ENCODE data around the gene CHAF1A. TPM values are rescaled to one million over a fixed set of nuclear protein-coding genes. Genes with fewer than 3 reads are reported as not detected.

CHAF1A gene
- total and polyA plus RNA-seq, 2 of the 8 experiments (the other 6 are each of a cell fraction or from before 2014, with no cell fraction given): 122 to 147 TPM

DNA sequence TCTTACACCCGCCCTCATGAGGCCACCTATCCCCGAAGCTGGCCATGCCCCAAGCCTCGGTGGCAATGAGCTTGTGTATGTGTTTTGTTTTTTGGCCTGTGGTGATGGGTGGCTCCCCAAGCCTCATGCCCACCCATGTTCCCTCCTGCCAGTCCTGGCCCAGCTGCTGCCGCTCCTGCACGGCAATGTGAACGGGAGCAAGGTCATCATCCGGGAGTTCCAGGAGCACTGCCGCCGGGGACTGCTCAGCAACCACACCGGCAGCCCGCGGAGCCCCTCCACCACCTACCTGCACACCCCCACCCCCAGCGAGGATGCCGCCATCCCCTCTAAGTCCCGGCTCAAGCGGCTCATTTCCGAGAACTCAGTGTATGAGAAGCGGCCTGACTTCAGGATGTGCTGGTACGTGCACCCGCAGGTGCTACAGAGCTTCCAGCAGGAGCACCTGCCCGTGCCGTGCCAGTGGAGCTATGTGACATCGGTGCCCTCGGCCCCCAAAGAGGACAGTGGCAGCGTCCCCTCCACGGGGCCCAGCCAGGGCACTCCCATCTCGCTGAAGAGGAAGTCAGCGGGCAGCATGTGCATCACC lies 30.6 kb downstream of the CHAF1A start:
- H3K36me3 ChIP-seq (ENCODE audit: control insufficient read depth in 2 of 4, insufficient read depth in 4 of 4, low read length in 3 of 4): peaks cover 62 to 89% (median 82%) of the 10 kb centered on the region in 4 experiments
- no peak overlapping the region for H4K5ac ChIP-seq (ENCODE audit: insufficient read length, low read depth, low read length)
- FAIRE-seq (no peak), DNase-seq (ENCODE audit: low read depth in 1 of 2, low spot score in 2 of 2) (no peak)
- H3K18ac ChIP-seq (ENCODE audit: extremely low read depth, low read length): no peak overlapping the region
- H3K79me2 ChIP-seq (ENCODE audit: control insufficient read depth in 1 of 2, insufficient read depth in 2 of 2, low read length in 2 of 2): peaks cover 0 to 9% of the 10 kb centered on the region in 2 experiments; a peak in 1 of 4 replicates
- no peaks in the 10 kb centered on the region for H3K23me2 ChIP-seq (ENCODE audit: low read depth, low read length)
- H3K56ac ChIP-seq (replicated peaks; ENCODE audit: insufficient read length, low read depth, low read length): no peak overlapping the region
- no peak overlapping the region for H2BK5ac ChIP-seq (ENCODE audit: low read depth, low read length)
- H3K9me3 ChIP-seq (ENCODE audit: insufficient read depth in 2 of 2, low read depth in 1 of 2, low read length in 1 of 2): no peaks in the 10 kb centered on the region
- H3K4me2 ChIP-seq (ENCODE audit: insufficient read depth in 1 of 2, low read depth in 2 of 2, low read length in 2 of 2): no peak overlapping the region
- no peak overlapping the region for H2AK5ac ChIP-seq (ENCODE audit: low read depth, low read length)
- no peak overlapping the region for H2BK15ac ChIP-seq (ENCODE audit: low read length)
- H3K27ac ChIP-seq (ENCODE audit: low read depth, low read length): no peak overlapping the region
- no peak overlapping the region for H3K4me3 ChIP-seq (ENCODE audit: extremely low read depth in 1 of 4, insufficient read depth in 2 of 4, low read depth in 3 of 4, low read length in 4 of 4)
- no peak overlapping the region for H3K23ac ChIP-seq (ENCODE audit: insufficient read length)
- CTCF ChIA-PET (ENCODE audit: partially characterized antibody): no interaction called here
- H4K91ac ChIP-seq (replicated peaks; ENCODE audit: insufficient read length, low read length): no peak overlapping the region
- no peak overlapping the region for H2BK20ac ChIP-seq (ENCODE audit: low read length)
- POLR2A ChIA-PET (ENCODE audit: partially characterized antibody): interaction anchor here (49.6 to 58.1 kb wide), 2 partner anchors 5 to 8 kb away, joined by 1590 read pairs; partner anchors contain the start of genes CHAF1A, SH3GL1 and UBXN6
- H3K4ac ChIP-seq (replicated peaks; ENCODE audit: insufficient read length, low read depth, low read length): no peak overlapping the region
- peaks cover 9% of the 10 kb centered on the region for H3K79me1 ChIP-seq (ENCODE audit: low read depth, low read length)
- no peak overlapping the region for H4K8ac ChIP-seq (ENCODE audit: extremely low read depth, insufficient read depth, low read length)
- H3K14ac ChIP-seq (ENCODE audit: insufficient read length): no peak overlapping the region
- peaks cover 15 to 35% of the 10 kb centered on the region in 2 experiments for H4K20me1 ChIP-seq (replicated peaks in 1 of 2; ENCODE audit: control insufficient read depth in 1 of 2, insufficient read depth in 2 of 2, low read length in 2 of 2)
- WGBS, 2 experiments (ENCODE audit: extremely low coverage in 1 of 2, insufficient coverage in 1 of 2, insufficient read length in 1 of 2, insufficient replicate concordance in 2 of 2, low coverage in 1 of 2, low lambda C conversion rate in 2 of 2, missing lambda C conversion rate in 1 of 2): 93% methylated on average over 22 of the region's 28 CpGs; no CpG with 5 or more reads in 1 of the 2 experiments
- no peak overlapping the region for H2BK12ac ChIP-seq (ENCODE audit: low read depth, low read length)
- H2AFZ ChIP-seq (ENCODE audit: low read length): no peak overlapping the region
- no peaks in the 10 kb centered on the region for H3K4me1 ChIP-seq (replicated peaks in 1 of 4; ENCODE audit: control insufficient read depth in 3 of 4, insufficient read depth in 4 of 4, low read length in 3 of 4)
- no peak overlapping the region for H2BK120ac ChIP-seq (replicated peaks; ENCODE audit: low read depth, low read length)
- no peaks in the 10 kb centered on the region for H3K27me3 ChIP-seq (replicated peaks in 1 of 4; ENCODE audit: control insufficient read depth in 3 of 4, extremely low read depth in 1 of 4, insufficient read depth in 3 of 4, low read length in 3 of 4)
- no peak overlapping the region for H3K9ac ChIP-seq (replicated peaks in 1 of 4; ENCODE audit: extremely low read depth in 1 of 4, low read depth in 3 of 4, low read length in 3 of 4)
- TF ChIP-seq, protein P1, sequence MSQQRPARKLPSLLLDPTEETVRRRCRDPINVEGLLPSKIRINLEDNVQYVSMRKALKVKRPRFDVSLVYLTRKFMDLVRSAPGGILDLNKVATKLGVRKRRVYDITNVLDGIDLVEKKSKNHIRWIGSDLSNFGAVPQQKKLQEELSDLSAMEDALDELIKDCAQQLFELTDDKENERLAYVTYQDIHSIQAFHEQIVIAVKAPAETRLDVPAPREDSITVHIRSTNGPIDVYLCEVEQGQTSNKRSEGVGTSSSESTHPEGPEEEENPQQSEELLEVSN (IDR thresholded peaks at IDR 0.05): no peak
- no peak for TF ChIP-seq KDM4A (IDR thresholded peaks at IDR 0.05; ENCODE audit: low read depth, low read length, severe bottlenecking)
- no peak for TF ChIP-seq EP300 (IDR thresholded peaks at IDR 0.05; ENCODE audit: borderline replicate concordance in 1 of 2, low read depth in 2 of 2, low read length in 2 of 2)
- TF ChIP-seq POLR2A (IDR thresholded peaks at IDR 0.05; ENCODE audit: control extremely low read depth in 1 of 2, low read depth in 2 of 2, low read length in 2 of 2): no peak
- TF ChIP-seq RNF2 (IDR thresholded peaks at IDR 0.05; ENCODE audit: borderline replicate concordance, low read depth, low read length, missing control alignments, poor library complexity, severe bottlenecking): no peak
- TF ChIP-seq ZNF274 (IDR thresholded peaks at IDR 0.05; ENCODE audit: borderline replicate concordance, extremely low read depth, low read length): no peak
- TF ChIP-seq RBBP5 (IDR thresholded peaks at IDR 0.05; ENCODE audit: borderline replicate concordance, low read depth, low read length): no peak
- TF ChIP-seq NRF1 (IDR thresholded peaks at IDR 0.05; ENCODE audit: low read depth, low read length): no peak
- no peak for TF ChIP-seq RFX5 (IDR thresholded peaks at IDR 0.05; ENCODE audit: borderline replicate concordance, low read depth, low read length)
- TF ChIP-seq, protein P2, sequence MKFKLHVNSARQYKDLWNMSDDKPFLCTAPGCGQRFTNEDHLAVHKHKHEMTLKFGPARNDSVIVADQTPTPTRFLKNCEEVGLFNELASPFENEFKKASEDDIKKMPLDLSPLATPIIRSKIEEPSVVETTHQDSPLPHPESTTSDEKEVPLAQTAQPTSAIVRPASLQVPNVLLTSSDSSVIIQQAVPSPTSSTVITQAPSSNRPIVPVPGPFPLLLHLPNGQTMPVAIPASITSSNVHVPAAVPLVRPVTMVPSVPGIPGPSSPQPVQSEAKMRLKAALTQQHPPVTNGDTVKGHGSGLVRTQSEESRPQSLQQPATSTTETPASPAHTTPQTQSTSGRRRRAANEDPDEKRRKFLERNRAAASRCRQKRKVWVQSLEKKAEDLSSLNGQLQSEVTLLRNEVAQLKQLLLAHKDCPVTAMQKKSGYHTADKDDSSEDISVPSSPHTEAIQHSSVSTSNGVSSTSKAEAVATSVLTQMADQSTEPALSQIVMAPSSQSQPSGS (IDR thresholded peaks at IDR 0.05; ENCODE audit: low read length): no peak
